Fibroblast of skin of right biceps (primary cell): ENCODE measurements around the gene MVD.

Experiments used
- DNase-seq: peaks from one replicate; pipeline ENCODE4 v3.0.0-alpha.2; 2013

Gene MVD

DNA sequence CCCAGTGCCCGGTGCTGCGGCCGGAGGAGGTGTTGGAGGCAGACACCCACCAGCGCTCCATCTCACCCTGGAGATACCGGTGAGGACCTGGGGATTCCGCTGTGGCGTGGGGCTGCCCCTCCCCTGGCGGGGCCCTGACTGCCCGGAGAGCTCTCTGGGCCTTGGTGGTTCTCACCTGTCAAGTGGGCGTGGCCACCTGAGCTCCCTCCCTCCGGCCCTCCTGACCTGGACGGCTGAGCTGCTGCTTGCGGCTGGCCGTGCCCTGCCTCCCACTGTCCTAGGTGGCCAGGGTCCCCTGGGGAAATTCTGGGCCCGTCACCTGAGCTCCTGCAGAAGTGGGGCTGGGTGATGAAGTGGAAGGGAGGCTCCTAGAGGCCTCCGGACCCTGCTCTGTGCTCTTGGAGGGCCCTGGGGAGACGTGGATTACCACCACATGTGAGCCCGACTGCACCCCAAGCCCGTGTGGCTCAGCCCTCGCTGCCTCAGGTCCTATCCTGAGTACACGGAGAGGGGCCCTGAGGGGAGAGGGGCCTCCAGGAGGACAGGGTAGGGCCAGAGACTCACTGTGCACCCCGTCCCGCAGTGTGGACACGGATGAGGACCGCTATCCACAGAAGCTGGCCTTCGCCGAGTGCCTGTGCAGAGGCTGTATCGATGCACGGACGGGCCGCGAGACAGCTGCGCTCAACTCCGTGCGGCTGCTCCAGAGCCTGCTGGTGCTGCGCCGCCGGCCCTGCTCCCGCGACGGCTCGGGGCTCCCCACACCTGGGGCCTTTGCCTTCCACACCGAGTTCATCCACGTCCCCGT lies 23.5 kb downstream of the MVD start:
- DNase-seq = no peak

GRCh38 chr16:88638323-88639230 lies 24.3 kb downstream of the MVD start, which contains the start of gene IL17C:
Gene IL17C, plus strand, starts transcription at chr16:88638572. Its CDS starts 70 bp downstream, at chr16:88638642.
- DNase-seq = no peak

DNA sequence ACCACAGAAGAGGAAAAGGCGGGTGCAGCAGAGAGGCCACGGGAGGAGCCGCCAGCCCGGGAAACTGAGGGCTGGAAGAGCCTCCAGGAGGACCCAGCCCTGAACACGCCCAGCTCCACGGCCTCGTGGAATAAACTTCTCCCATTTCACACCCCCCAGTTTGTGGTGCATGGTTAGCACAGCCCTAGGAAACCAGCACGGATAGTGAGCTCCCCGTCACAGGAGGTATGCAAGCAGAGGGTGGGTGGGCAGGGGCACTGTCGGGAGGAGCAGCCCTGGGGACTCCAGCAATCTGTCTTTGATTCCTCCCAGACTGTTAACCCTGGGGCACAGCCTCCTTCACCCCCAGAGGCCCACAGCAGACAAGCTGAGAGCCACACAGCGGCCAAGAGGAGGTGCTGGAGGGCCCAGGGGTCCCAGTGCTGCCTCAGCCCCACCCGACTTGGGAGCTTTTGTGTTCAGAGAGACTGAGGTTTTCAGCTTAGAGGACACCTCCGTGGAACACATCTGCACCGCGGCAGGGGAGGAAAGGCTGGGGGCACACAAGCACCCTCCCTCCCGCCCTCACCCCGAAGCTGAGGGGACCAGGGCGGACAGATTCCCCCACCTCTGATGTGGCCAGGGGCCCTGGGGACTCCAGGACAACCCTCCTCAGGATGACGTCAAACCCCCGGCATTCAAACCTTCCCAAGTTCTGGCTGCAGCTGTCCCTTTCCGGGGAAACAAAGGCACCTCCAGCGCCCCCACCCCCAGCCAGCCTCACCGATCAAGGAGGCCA lies 26.2 kb downstream of the MVD start:
- DNase-seq = no peak

- no peak for DNase-seq
These were observed 27.1 kb downstream of the MVD start for GRCh38 chr16:88635671-88636319.

DNA sequence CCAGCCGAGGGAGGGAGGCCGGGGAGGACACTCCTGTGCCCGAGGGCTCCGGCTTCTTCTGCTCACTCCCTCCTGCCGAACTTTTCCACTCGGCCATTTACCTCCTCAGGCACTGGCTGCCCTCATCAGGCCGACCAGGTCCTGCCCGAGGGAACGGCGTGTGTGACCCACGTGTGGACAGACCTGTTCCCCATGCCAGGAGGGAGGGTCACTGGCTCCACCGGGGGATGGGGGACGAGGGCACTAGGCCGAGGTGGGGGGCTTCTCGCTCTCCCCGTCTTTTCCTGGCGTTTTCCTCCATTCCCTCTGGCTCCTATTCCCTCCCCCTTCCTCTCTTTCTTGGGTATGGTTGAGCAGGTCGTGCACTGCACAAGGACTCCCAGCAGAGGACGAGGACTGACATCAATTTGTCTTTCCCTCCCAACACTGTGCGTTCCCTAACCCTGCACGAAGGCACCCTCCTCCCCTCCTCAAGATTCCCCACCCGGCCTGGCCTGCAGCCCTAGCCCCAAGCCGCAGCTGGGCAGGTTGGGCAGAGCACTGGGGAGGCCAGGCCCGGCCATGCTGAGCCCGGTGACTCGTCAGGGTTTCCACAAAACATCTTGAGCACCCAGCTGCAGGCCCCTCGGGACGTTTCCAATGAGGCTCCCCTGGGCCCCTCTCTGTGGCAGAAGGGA lies 27.8 kb downstream of the MVD start:
- DNase-seq = no peak

GRCh38 chr16:88634141-88634993 lies 28.5 kb downstream of the MVD start:
- peak; percentile 23 for DNase-seq

DNA sequence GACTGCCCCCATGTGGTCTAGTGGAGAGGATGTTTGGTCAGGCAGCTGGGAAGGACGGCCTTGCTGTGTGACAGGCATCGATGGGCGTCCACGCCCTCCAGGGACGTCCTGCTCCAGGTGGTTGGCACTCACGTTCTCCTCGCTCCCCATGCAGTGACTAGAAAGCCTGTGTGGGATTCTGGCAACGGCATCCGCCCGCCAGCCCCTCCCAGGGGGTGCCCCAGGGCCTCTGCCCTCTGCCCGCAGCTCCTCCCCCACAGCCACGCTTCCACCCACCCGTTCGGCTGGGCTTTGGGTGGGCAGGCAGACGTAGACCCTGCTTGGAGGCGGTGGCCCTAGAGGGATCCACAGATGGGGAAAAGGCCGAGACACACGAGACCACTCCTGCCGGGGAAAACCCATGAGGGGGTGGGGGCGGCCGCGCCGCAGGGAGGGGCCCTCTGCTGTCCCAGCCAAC lies 29.2 kb downstream of the MVD start:
- DNase-seq = peak; percentile 22

GRCh38 chr16:88632587-88632930 lies 30.3 kb downstream of the MVD start:
- no peak for DNase-seq

DNA sequence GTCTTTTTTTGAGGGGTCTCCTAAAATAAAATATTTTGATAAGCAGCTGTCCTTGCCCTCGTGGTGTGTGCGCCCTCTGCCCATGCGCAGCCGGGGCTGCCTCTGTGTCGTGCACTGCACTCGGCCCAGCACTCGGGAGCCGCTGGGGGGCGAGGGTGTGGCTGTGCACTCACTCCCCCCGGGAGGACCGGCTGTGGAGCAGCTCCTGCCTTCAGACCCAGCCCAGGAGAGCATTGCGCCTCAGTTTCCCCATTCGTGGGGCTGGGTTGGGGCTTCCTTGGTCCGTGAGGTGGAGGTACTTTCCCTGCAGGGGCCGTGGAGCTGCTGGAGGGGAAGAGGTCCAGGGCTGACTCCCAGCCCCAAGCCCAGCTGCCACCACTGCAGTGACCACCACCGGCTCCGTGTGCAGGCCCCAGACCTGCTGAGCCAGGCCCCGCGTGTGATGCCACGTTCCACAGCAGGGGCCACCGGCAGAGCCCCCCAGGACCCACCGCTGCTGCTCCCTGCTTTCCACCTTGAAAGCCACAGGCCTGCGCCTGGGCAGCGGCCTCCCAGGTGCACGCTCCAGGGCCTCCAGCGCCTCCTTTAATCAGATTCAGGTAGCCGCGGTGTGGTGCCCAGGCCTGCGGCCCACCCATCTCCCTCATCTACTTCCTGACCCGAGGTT lies 30.8 kb downstream of the MVD start:
- DNase-seq = no peak

GRCh38 chr16:88631384-88631783 lies 31.5 kb downstream of the MVD start:
- no peak for DNase-seq

GRCh38 chr16:88630941-88631340 lies 31.9 kb downstream of the MVD start:
- DNase-seq = no peak

GRCh38 chr16:88630433-88630832 lies 32.5 kb downstream of the MVD start:
- DNase-seq = no peak

GRCh38 chr16:88629835-88630234 lies 33.1 kb downstream of the MVD start:
- DNase-seq = no peak

DNA sequence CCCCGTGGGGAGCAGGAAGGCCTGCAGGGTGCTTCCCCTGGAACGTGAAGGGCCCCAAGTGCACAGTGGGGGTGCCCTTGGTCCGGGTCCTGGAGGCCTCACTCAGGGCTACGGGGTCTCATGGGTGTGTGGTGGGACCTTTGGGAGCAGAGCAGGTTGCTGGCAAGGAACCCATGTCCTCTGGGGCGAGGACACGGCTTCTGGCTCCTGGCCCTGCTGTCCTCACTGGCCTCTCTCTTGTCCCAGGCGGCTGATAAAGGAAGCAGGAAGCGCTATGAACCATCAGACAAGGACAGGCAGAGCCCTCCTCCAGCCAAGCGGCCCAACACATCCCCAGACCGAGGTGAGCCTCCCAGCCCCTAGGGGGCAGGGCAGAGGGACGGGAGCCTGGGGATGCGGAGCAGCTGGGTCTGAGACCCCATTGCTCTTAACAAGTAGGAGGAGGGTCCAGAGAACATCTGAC lies 34.3 kb downstream of the MVD start:
- peak; percentile 37 for DNase-seq

DNA sequence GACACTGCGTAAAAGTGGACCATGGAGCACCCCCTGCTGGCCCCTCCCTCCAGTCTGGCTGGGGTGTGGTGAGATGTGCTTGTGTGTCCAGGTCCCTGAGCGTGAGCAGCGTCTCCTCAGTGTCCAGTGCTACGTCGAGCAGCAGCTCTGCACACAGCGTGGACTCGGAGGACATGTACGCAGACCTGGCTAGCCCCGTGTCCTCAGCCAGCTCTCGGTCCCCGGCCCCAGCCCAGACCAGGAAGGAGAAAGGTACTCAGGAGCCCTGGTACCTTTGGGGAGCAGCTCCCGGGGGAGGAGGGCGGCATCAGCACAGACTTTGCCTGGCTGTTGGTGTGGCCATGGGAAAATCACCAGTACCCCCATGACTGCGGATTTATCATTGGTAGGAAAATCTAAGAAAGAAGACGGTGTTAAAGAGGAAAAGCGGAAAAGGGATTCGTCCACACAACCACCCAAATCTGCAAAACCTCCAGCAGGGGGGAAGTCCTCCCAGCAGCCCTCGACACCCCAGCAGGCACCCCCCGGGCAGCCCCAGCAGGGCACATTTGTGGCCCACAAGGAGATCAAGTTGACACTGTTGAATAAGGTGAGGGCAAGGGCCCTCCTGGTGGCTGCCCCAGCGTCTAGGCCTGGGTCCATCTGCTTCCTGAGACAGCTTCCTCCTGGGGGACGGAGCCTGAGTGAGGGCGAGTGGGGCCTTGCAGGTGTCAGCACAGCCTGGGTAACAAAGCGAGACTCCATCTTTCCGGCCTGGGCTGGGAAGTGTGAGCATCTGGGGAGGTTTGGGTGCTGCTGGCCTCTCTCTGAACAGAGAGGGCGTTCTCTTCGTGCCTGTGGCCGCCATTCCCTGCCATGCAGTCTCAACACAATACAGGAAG lies 35.1 kb downstream of the MVD start:
- DNase-seq = no peak

DNA sequence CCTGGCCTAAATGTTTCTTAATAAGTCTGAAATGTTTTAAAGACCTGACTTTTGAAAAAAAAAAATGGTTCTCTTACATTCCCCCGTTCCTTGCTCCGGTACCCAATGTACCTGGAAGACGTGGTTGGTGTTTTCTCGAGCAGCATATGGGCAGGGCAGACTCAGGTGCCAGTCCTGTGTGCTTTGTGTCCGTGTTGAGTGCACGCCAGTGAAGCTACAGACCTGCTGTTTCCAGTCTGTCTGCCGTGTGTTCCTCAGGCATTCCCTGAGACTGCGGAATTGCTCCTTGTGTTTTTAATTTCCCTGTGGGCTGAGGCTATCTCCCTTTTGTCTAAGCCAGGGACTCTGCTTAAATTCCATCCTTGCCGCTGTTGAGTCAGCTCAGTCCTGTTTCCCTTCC lies 36.2 kb downstream of the MVD start:
- no peak for DNase-seq

DNA sequence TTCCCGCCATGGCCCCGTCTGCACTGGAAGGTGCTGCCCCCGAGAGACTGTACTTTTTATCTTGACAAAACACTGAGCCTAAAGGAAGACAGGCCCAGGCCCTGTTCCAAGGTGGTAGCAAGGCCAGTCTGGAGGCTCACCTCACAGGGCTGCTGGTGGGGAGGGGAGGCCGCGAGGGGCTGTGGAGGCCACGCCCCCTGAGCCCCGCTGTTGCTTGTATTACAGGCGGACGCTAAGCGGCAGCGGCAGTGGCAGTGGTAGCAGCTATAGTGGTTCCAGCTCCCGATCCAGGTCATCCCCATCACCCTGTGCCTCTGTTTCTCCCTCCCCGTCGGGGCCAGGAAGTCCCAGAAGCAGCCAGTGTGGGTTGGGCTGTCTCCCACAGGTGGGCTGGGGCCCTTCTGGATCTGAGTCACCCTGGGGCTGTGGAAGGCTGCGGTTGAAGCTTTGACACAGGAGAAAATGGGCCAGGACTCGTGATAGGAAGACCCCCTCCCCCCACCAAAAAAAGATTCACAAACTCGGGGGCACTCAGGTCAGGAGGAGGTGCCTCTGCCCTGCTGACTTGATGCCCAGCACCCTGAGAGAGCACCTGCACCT lies 37.8 kb downstream of the MVD start:
- no peak for DNase-seq

DNA sequence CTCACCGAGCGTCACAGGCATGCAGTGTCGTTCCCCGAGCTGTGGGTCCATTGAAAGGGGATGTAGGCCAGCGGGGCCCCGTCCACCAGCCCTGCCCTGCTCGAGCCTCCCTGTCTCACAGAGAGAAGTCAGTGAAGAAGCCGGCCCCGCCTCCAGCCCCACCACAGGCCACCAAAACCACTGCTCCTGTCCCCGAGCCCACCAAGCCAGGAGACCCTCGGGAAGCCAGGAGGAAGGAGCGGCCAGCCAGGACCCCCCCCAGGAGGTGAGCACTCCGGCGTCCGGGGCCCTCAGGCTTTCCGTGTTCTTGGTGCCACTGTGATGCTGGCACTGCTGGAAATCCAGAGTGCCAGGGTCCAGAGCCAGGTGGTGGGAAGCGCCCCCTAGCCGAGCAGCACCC lies 38.4 kb downstream of the MVD start:
- DNase-seq = no peak

GRCh38 chr16:88623858-88624257 lies 39.0 kb downstream of the MVD start:
- no peak for DNase-seq
